ENCODE measurements around the gene CHCHD6.

DNA sequence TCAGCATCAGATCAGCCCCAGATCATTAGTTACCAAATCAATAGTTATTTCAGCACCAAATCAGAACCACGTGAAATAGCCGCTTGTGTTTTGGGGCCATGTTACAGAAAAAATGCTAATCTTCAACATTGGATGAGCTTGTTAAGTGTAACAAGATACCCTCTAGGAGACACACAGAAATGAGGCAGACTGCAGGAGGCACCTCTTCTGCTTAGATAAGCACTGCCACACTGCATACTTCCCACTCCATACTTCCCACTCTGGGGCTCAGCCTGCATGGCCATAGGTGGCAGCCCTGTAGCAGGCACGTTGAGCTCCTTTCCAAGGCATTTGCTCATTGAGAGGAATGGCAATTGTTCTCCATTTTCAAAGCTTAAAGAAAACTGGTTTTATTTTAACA lies 73.3 kb downstream of the CHCHD6 start:
- TF ChIP-seq, protein P1, sequence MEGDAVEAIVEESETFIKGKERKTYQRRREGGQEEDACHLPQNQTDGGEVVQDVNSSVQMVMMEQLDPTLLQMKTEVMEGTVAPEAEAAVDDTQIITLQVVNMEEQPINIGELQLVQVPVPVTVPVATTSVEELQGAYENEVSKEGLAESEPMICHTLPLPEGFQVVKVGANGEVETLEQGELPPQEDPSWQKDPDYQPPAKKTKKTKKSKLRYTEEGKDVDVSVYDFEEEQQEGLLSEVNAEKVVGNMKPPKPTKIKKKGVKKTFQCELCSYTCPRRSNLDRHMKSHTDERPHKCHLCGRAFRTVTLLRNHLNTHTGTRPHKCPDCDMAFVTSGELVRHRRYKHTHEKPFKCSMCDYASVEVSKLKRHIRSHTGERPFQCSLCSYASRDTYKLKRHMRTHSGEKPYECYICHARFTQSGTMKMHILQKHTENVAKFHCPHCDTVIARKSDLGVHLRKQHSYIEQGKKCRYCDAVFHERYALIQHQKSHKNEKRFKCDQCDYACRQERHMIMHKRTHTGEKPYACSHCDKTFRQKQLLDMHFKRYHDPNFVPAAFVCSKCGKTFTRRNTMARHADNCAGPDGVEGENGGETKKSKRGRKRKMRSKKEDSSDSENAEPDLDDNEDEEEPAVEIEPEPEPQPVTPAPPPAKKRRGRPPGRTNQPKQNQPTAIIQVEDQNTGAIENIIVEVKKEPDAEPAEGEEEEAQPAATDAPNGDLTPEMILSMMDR (conservative IDR thresholded peaks at IDR 0.05 in 1 of 2, IDR thresholded peaks at IDR 0.05 in 1 of 2; ENCODE audit: extremely low read depth in 1 of 2, insufficient read depth in 1 of 2, low read depth in 1 of 2, low read length in 2 of 2), result no peak
- no peak for TF ChIP-seq EZH2 (IDR thresholded peaks at IDR 0.05; ENCODE audit: borderline replicate concordance, low read length)

All from mammary epithelial cell (primary cell).